ENCODE measurements around the gene ABR. TPM values are rescaled to one million over a fixed set of nuclear protein-coding genes. Genes with fewer than 3 reads are reported as not detected.

ABR gene
- total and polyA plus RNA-seq, 12 donors = 5.3 to 152 (median 105) TPM

GRCh38 chr17:1030684-1031532 is 148.9 kb downstream of the ABR start:
- H3K9me3 ChIP-seq (replicated peaks in 1 of 3) = no peaks in the 10 kb centered on the region
- peaks cover 16 to 38% of the 10 kb centered on the region in 2 donors for H3K4me1 ChIP-seq (replicated peaks in 1 of 2)
- no peaks in the 10 kb centered on the region for H3K27me3 ChIP-seq
- no peaks in the 10 kb centered on the region for H3K36me3 ChIP-seq (replicated peaks in 1 of 2)
- DNase-seq = peak; percentile 59 to 91 (median 79)
- intact Hi-C loops (cut with DNase I) = no loop called here
- 35 to 47% (median 39%) methylated on average over 3 to 45 of the region's 45 CpGs for WGBS, 4 donors
- H3K4me3 ChIP-seq = peak overlapping the region in 1 of 4 donors; percentile 48
- TF ChIP-seq CTCF (IDR thresholded peaks at IDR 0.05) (no peak), POLR2A (IDR thresholded peaks at IDR 0.05) (peak in 1 of 2 donors; percentile 24)
- H3K27ac ChIP-seq = peak overlapping the region in 4 of 5 donors; percentile 34 to 71 (median 62)

GRCh38 chr17:1029922-1030644 is 149.7 kb downstream of the ABR start:
- intact Hi-C loops (cut with DNase I) = no loop called here
- Histone ChIP-seq H3K4me3 (no peak overlapping the region), H3K9me3 (replicated peaks in 1 of 3) (no peaks in the 10 kb centered on the region), H3K27me3 (no peaks in the 10 kb centered on the region), H3K36me3 (replicated peaks in 1 of 2) (no peaks in the 10 kb centered on the region), H3K27ac (peak overlapping the region in 4 of 5 donors; percentile 34 to 71 (median 62)), H3K4me1 (replicated peaks in 1 of 2) (peaks cover 16 to 38% of the 10 kb centered on the region in 2 donors)
- 68 to 97% (median 78%) methylated on average over 11 to 20 of the region's 20 CpGs for WGBS, 4 donors
- TF ChIP-seq CTCF (IDR thresholded peaks at IDR 0.05) = no peak
- no peak for TF ChIP-seq POLR2A (IDR thresholded peaks at IDR 0.05)
- DNase-seq = no peak

- 59 to 74% (median 71%) methylated on average over 25 to 30 of the region's 30 CpGs for WGBS, 4 donors
Observed at GRCh38 chr17:1029196-1029921, 150.4 kb downstream of the ABR start.

More at GRCh38 chr17:1029196-1029921, 150.4 kb downstream of the ABR start:
- Histone ChIP-seq H3K4me3 (no peak overlapping the region), H3K27ac (peak overlapping the region in 2 of 5 donors; percentile 71), H3K9me3 (replicated peaks in 1 of 3) (no peaks in the 10 kb centered on the region), H3K4me1 (replicated peaks in 1 of 2) (peaks cover 16 to 38% of the 10 kb centered on the region in 2 donors), H3K27me3 (no peaks in the 10 kb centered on the region), H3K36me3 (replicated peaks in 1 of 2) (no peaks in the 10 kb centered on the region)
- intact Hi-C loops (cut with DNase I) = no loop called here
- peak in 6 of 7 donors; percentile 68 to 88 (median 78) for DNase-seq
- TF ChIP-seq CTCF (IDR thresholded peaks at IDR 0.05) (no peak), POLR2A (IDR thresholded peaks at IDR 0.05) (no peak)

All from adrenal gland (tissue), 12 donors.